HepG2 (cell line): ENCODE data around the gene SHISA6. TPM values are rescaled to one million over a fixed set of nuclear protein-coding genes. Genes with fewer than 3 reads are reported as not detected.
A peak's percentile ranks its signal among the peaks of the same experiment; 100 is the strongest.

Experiments
- ATAC-seq: fragments of 200-7000 bp; cut with Tn5 transposase; 3 replicates; pipeline ENCODE4 v1.9.1; 2020; ENCODE audit warnings: mild to moderate bottlenecking, moderate library complexity
- BruUV-seq: library from RNA; stranded (reverse); fragments of 400-500 nt; replicated peaks from 2 replicates; lab custom pipeline; 2021; lab: Mats Ljungman, UMichigan
- CTCF ChIA-PET: fragments of 300-600 bp; formaldehyde crosslinking; extraction: SDS; loops from one replicate; lab custom pipeline; 2021; ENCODE audit warnings: low total read pairs, inconsistent platforms, low intra/inter-chr PET ratio; lab: Yijun Ruan, JAX
- POLR2A ChIA-PET: fragments of 350-600 bp; sonication (Branson Sonifier 250); formaldehyde crosslinking; loops from one replicate; lab custom pipeline; 2020; ENCODE audit warnings: antibody characterized with exemption, inconsistent platforms; lab: Yijun Ruan, JAX
- DNase-seq: peaks from one replicate; pipeline ENCODE4 v3.0.0-alpha.2; 2015; ENCODE audit warnings: low spot score
- FAIRE-seq: peaks from 3 replicates; lab custom pipeline; 2011; peaks lifted over from hg19 to GRCh38; lab: Jason Lieb, UNC
- H2AFZ ChIP-seq: one replicate; pipeline ENCODE4 v1.6.1; 2011; ENCODE audit warnings: low read length, inconsistent platforms
- H3K27ac ChIP-seq: fragments of 300-600 bp; 3 replicates; pipeline ENCODE4 v1.8.0; 2011; ENCODE audit warnings: mixed run types, mild to moderate bottlenecking, mixed read lengths, low read length, inconsistent platforms; ENCODE audit not compliant: insufficient read depth; ENCODE audit errors: extremely low read length
- H3K27me3 ChIP-seq, 2 experiments: fragments of 200-600 bp in 1 of 2; 2 replicates in 1 of 2; 3 replicates in 1 of 2; pipeline versions ENCODE4 v1.6.0 to v1.8.0; 2011; ENCODE audit warnings: low read length in 2 of 2, mild to moderate bottlenecking in 2 of 2, moderate library complexity in 2 of 2, inconsistent platforms in 1 of 2; ENCODE audit not compliant: insufficient read depth in 2 of 2, control insufficient read depth in 1 of 2
- H3K36me3 ChIP-seq, 2 experiments: fragments of 200-600 bp in 1 of 2; replicated peaks in 1 of 2; 2 replicates in 1 of 2; 3 replicates in 1 of 2; pipeline versions ENCODE4 v1.5.1 to v1.8.0; 2011; ENCODE audit warnings: low read length in 2 of 2, inconsistent platforms in 1 of 2; ENCODE audit not compliant: insufficient read depth in 2 of 2, control insufficient read depth in 1 of 2
- H3K4me1 ChIP-seq: 2 replicates; pipeline ENCODE4 v1.5.1; 2012; ENCODE audit warnings: low read length, inconsistent platforms; ENCODE audit not compliant: insufficient read depth
- H3K4me2 ChIP-seq: 2 replicates; pipeline ENCODE4 v1.6.0; 2011; ENCODE audit warnings: low read depth, low read length, inconsistent platforms
- H3K4me3 ChIP-seq, 3 experiments: fragments of 200-600 bp in 1 of 3; sonication (generic), shearing (Covaris generic) in 1 of 3; replicated peaks in 1 of 3; 2 replicates each; pipeline ENCODE4 v1.5.1; 2011 to 2016; ENCODE audit warnings: low read length in 3 of 3, inconsistent platforms in 2 of 3, low read depth in 2 of 3, mild to moderate bottlenecking in 2 of 3, control low read depth in 1 of 3, mixed read lengths in 1 of 3; ENCODE audit not compliant: insufficient read depth in 1 of 3
- H3K79me2 ChIP-seq: one replicate; pipeline ENCODE4 v1.6.1; 2011; ENCODE audit warnings: low read length, inconsistent platforms; ENCODE audit not compliant: insufficient read depth
- H3K9ac ChIP-seq: 2 replicates; pipeline ENCODE4 v1.6.0; 2011; ENCODE audit warnings: mild to moderate bottlenecking, low read depth, low read length, inconsistent platforms; ENCODE audit not compliant: insufficient read depth
- H3K9me3 ChIP-seq: 2 replicates; pipeline ENCODE4 v1.5.1; 2012; ENCODE audit warnings: mild to moderate bottlenecking, low read length
- H4K20me1 ChIP-seq: 2 replicates; pipeline ENCODE4 v1.6.0; 2011; ENCODE audit warnings: inconsistent platforms, mild to moderate bottlenecking, low read length, moderate library complexity; ENCODE audit not compliant: insufficient read depth
- FOXA3 ChIP-seq: IDR thresholded peaks from 2 replicates; pipeline ENCODE4 v1.6.1; 2016; ENCODE audit warnings: missing genetic modification reagents, missing compliant biosample characterization
- GMEB2 ChIP-seq: IDR thresholded peaks from 2 replicates; pipeline ENCODE4 v1.6.1; 2016; ENCODE audit warnings: missing biosample characterization, missing genetic modification reagents, low read depth
- MAFK ChIP-seq, 2 experiments: IDR thresholded peaks in 1 of 2; conservative IDR thresholded peaks in 1 of 2; 2 replicates each; pipeline ENCODE4 v1.6.1; 2011; ENCODE audit warnings: improper control_type of control experiment in 2 of 2, low read length in 2 of 2
- SIN3B ChIP-seq: fragments of 150-350 bp; IDR thresholded peaks from 2 replicates; pipeline ENCODE4 v1.6.1; 2014; ENCODE audit warnings: low read length
- ZNF33A ChIP-seq: sonication (generic); formaldehyde crosslinking; IDR thresholded peaks from 2 replicates; pipeline ENCODE4 v1.5.1; 2020; ENCODE audit warnings: missing genetic modification reagents, mild to moderate bottlenecking, moderate library complexity, borderline replicate concordance
- ZNF44 ChIP-seq: sonication (generic); formaldehyde crosslinking; IDR thresholded peaks from 2 replicates; pipeline ENCODE4 v1.5.1; 2020; ENCODE audit warnings: mild to moderate bottlenecking, missing genetic modification reagents
- WGBS: methylation state at CpG from one replicate; pipeline ENCODE4 v1.1.6; 2017; ENCODE audit warnings: low lambda C conversion rate; 5-methylcytosine and 5-hydroxymethylcytosine counted together
- in situ Hi-C: cut with HindIII; loops from 2 replicates; pipeline ENCODE4 v1.10.0; 2017; ENCODE audit warnings: low pct_unique_long_range_greater_than_20kb; ENCODE audit not compliant: extremely low pct_ligation_motif_present
- intact Hi-C: fragments of 100-400 bp; cut with micrococcal nuclease; formaldehyde crosslinking; loops from one replicate; pipeline ENCODE4 v1.10.0; 2022; ENCODE audit not compliant: unreplicated experiment
- polyA plus RNA-seq, 8 experiments: library from polyadenylated mRNA; depleted of rRNA in 3 of 8; stranded (reverse) in 7 of 8; unstranded in 1 of 8; fragments of >200 nt; fragmentation: Illumina TruSeq in 4 of 8; extraction: Trizol in 4 of 8; gene quantifications; 2 replicates each; pipeline versions ENCODE4 v1.2.1 to v1.2.3, GENCODE V29; 2011 to 2016; ENCODE audit warnings: low read depth in 4 of 8, missing spikeins in 1 of 8, mixed read lengths in 1 of 8; ENCODE audit not compliant: insufficient read depth in 1 of 8
- total RNA-seq, 5 experiments: library from RNA; depleted of rRNA; stranded (reverse); fragments of >200 nt; fragmentation: Illumina TruSeq; extraction: Trizol; gene quantifications; 2 replicates each; pipeline ENCODE4 v1.2.3, GENCODE V29; 2016; ENCODE audit warnings: low read depth in 1 of 5

SHISA6 gene
- total and polyA plus RNA-seq, 2 of the 13 experiments (the other 11 are each of a cell fraction or from before 2014, with no cell fraction given): not detected

GRCh38 chr17:11387610-11388009 lies 146.6 kb downstream of the SHISA6 start:
- ChIA-PET POLR2A (no interaction called here), CTCF (no interaction called here)
- Histone ChIP-seq H3K27me3 (no peaks in the 10 kb centered on the region; a peak in 2 of 5 replicates), H3K4me3 (no peak overlapping the region), H3K27ac (no peak overlapping the region), H3K9ac (no peak overlapping the region), H3K79me2 (no peaks in the 10 kb centered on the region), H3K4me2 (no peak overlapping the region), H2AFZ (no peak overlapping the region), H3K36me3 (no peaks in the 10 kb centered on the region), H4K20me1 (no peaks in the 10 kb centered on the region), H3K9me3 (no peaks in the 10 kb centered on the region), H3K4me1 (no peaks in the 10 kb centered on the region)
- WGBS: 0% methylated on average over 2 of the region's 2 CpGs
- TF ChIP-seq MAFK (conservative IDR thresholded peaks at IDR 0.05 in 1 of 2, IDR thresholded peaks at IDR 0.05 in 1 of 2; ENCODE audit: low read length in 2 of 2) (0 out of 4 replicates have a peak, but pooled peaks of 1 of the 2 experiments have one; percentile 11), ZNF33A (CRISPR knock-in tag) (no peak), SIN3B (no peak)
- in situ Hi-C loops (no loop called here), intact Hi-C loops (no loop called here)
- DNase-seq (no peak), ATAC-seq (no peak), FAIRE-seq (no peak)
- no TSS peak for BruUV-seq

- 0% methylated on average over 2 of the region's 6 CpGs for WGBS
- no peaks in the 10 kb centered on the region for H3K79me2 ChIP-seq
- DNase-seq (no peak), FAIRE-seq (no peak), ATAC-seq (no peak)
- ChIA-PET CTCF (no interaction called here), POLR2A (no interaction called here)
- TF ChIP-seq GMEB2 (CRISPR knock-in tag): no peak
- no peak for TF ChIP-seq FOXA3 (CRISPR knock-in tag)
- no peak for TF ChIP-seq ZNF44 (CRISPR knock-in tag)
- no peaks in the 10 kb centered on the region; a peak in 2 of 5 replicates for H3K27me3 ChIP-seq
- in situ Hi-C loops: no loop called here
- no peak overlapping the region for H3K9ac ChIP-seq
- H3K27ac ChIP-seq: no peak overlapping the region
- intact Hi-C loops: no loop called here
- H3K36me3 ChIP-seq: no peaks in the 10 kb centered on the region
- BruUV-seq: no TSS peak
- H3K4me2 ChIP-seq: no peak overlapping the region
- no peak overlapping the region for H2AFZ ChIP-seq
- no peak overlapping the region for H3K4me3 ChIP-seq
- no peaks in the 10 kb centered on the region for H3K9me3 ChIP-seq
- H4K20me1 ChIP-seq: no peaks in the 10 kb centered on the region
- H3K4me1 ChIP-seq: no peaks in the 10 kb centered on the region
Measured at GRCh38 chr17:11388054-11388453, 147.0 kb downstream of the SHISA6 start.
